Measurements from ENCODE around the gene CDK16.

CDK16 gene

GRCh38 chrX:47180346-47180745, 38.1 kb upstream of the CDK16 start:
- DNase-seq (ENCODE audit: extremely low spot score) = no peak
- CTCF ChIA-PET = no interaction called here
- TF ChIP-seq HDGF (IDR thresholded peaks at IDR 0.05; ENCODE audit: borderline replicate concordance) = no peak
- TF ChIP-seq FOXA1 (IDR thresholded peaks at IDR 0.05) = no peak
- TF ChIP-seq LEF1 (IDR thresholded peaks at IDR 0.05; ENCODE audit: borderline replicate concordance) = no peak
- no peak for TF ChIP-seq ZNF384 (IDR thresholded peaks at IDR 0.05)
- no peak for TF ChIP-seq BHLHE40 (IDR thresholded peaks at IDR 0.05; ENCODE audit: borderline replicate concordance)
- TF ChIP-seq TARDBP (IDR thresholded peaks at IDR 0.05) = no peak
- no peak for TF ChIP-seq FOXK2 (IDR thresholded peaks at IDR 0.05)
- no peak for TF ChIP-seq L3MBTL2 (conservative IDR thresholded peaks at IDR 0.05)
- TF ChIP-seq SP1 (IDR thresholded peaks at IDR 0.05) = no peak
- no peak for TF ChIP-seq ELF4 (IDR thresholded peaks at IDR 0.05)
- TF ChIP-seq SUZ12 (IDR thresholded peaks at IDR 0.05) = no peak
- no peak for TF ChIP-seq FOXM1 (IDR thresholded peaks at IDR 0.05; ENCODE audit: borderline replicate concordance)
- TF ChIP-seq CTBP1 (IDR thresholded peaks at IDR 0.05; ENCODE audit: borderline replicate concordance) = no peak
- no peak for TF ChIP-seq ARNT (IDR thresholded peaks at IDR 0.05)
- TF ChIP-seq PKNOX1 (IDR thresholded peaks at IDR 0.05) = no peak
- no peak for TF ChIP-seq NFRKB (IDR thresholded peaks at IDR 0.05)
- POLR2A ChIA-PET = no interaction called here

- no peak for DNase-seq (ENCODE audit: extremely low spot score)
- POLR2A ChIA-PET = no interaction called here
- CTCF ChIA-PET = no interaction called here
- TF ChIP-seq SUZ12 (IDR thresholded peaks at IDR 0.05) (no peak), CTBP1 (IDR thresholded peaks at IDR 0.05; ENCODE audit: borderline replicate concordance) (no peak), FOXA1 (IDR thresholded peaks at IDR 0.05) (no peak), L3MBTL2 (conservative IDR thresholded peaks at IDR 0.05) (no peak), LEF1 (IDR thresholded peaks at IDR 0.05; ENCODE audit: borderline replicate concordance) (no peak), ZNF384 (IDR thresholded peaks at IDR 0.05) (no peak), NFRKB (IDR thresholded peaks at IDR 0.05) (no peak), BHLHE40 (IDR thresholded peaks at IDR 0.05; ENCODE audit: borderline replicate concordance) (no peak), TARDBP (IDR thresholded peaks at IDR 0.05) (no peak), FOXM1 (IDR thresholded peaks at IDR 0.05; ENCODE audit: borderline replicate concordance) (no peak), ARNT (IDR thresholded peaks at IDR 0.05) (no peak), PKNOX1 (IDR thresholded peaks at IDR 0.05) (no peak), HDGF (IDR thresholded peaks at IDR 0.05; ENCODE audit: borderline replicate concordance) (no peak)
Measured at GRCh38 chrX:47181301-47181700, 37.2 kb upstream of the CDK16 start.

- no peak for DNase-seq (ENCODE audit: extremely low spot score)
- POLR2A ChIA-PET = no interaction called here
- CTCF ChIA-PET = no interaction called here
- TF ChIP-seq CTBP1 (IDR thresholded peaks at IDR 0.05; ENCODE audit: borderline replicate concordance) (no peak), BHLHE40 (IDR thresholded peaks at IDR 0.05; ENCODE audit: borderline replicate concordance) (no peak), PKNOX1 (IDR thresholded peaks at IDR 0.05) (no peak), ELF4 (IDR thresholded peaks at IDR 0.05) (no peak), LEF1 (IDR thresholded peaks at IDR 0.05; ENCODE audit: borderline replicate concordance) (no peak), ZNF384 (IDR thresholded peaks at IDR 0.05) (no peak), TARDBP (IDR thresholded peaks at IDR 0.05) (no peak), SP1 (IDR thresholded peaks at IDR 0.05) (no peak), ARNT (IDR thresholded peaks at IDR 0.05) (no peak), L3MBTL2 (conservative IDR thresholded peaks at IDR 0.05) (no peak), SUZ12 (IDR thresholded peaks at IDR 0.05) (no peak), FOXK2 (IDR thresholded peaks at IDR 0.05) (no peak), HDGF (IDR thresholded peaks at IDR 0.05; ENCODE audit: borderline replicate concordance) (no peak), FOXM1 (IDR thresholded peaks at IDR 0.05; ENCODE audit: borderline replicate concordance) (no peak), NFRKB (IDR thresholded peaks at IDR 0.05) (no peak), FOXA1 (IDR thresholded peaks at IDR 0.05) (no peak)
Measured at GRCh38 chrX:47182106-47182700, 36.3 kb upstream of the CDK16 start.

GRCh38 chrX:47184486-47184885, 34.0 kb upstream of the CDK16 start:
- POLR2A ChIA-PET = no interaction called here
- CTCF ChIA-PET = no interaction called here
- TF ChIP-seq NFRKB (IDR thresholded peaks at IDR 0.05) = no peak
- no peak for TF ChIP-seq FOXK2 (IDR thresholded peaks at IDR 0.05)
- no peak for TF ChIP-seq ZNF384 (IDR thresholded peaks at IDR 0.05)
- no peak for TF ChIP-seq ELF4 (IDR thresholded peaks at IDR 0.05)
- DNase-seq (ENCODE audit: extremely low spot score) = no peak

GRCh38 chrX:47185241-47185640, 33.2 kb upstream of the CDK16 start:
- ChIA-PET CTCF (no interaction called here), POLR2A (interaction anchor here (1.0 kb wide), 1 partner anchor 40 kb away, joined by 3 read pairs; the partner anchor contains the start of gene RBM10)
- no peak for DNase-seq (ENCODE audit: extremely low spot score)
- no peak for TF ChIP-seq SUZ12 (IDR thresholded peaks at IDR 0.05)
- TF ChIP-seq TARDBP (IDR thresholded peaks at IDR 0.05) = no peak
- TF ChIP-seq ZNF384 (IDR thresholded peaks at IDR 0.05) = no peak
- no peak for TF ChIP-seq BHLHE40 (IDR thresholded peaks at IDR 0.05; ENCODE audit: borderline replicate concordance)
- no peak for TF ChIP-seq CTBP1 (IDR thresholded peaks at IDR 0.05; ENCODE audit: borderline replicate concordance)
- TF ChIP-seq HDGF (IDR thresholded peaks at IDR 0.05; ENCODE audit: borderline replicate concordance) = no peak
- TF ChIP-seq NFRKB (IDR thresholded peaks at IDR 0.05) = no peak
- no peak for TF ChIP-seq FOXK2 (IDR thresholded peaks at IDR 0.05)
- no peak for TF ChIP-seq ARNT (IDR thresholded peaks at IDR 0.05)
- no peak for TF ChIP-seq L3MBTL2 (conservative IDR thresholded peaks at IDR 0.05)
- no peak for TF ChIP-seq SP1 (IDR thresholded peaks at IDR 0.05)
- no peak for TF ChIP-seq LEF1 (IDR thresholded peaks at IDR 0.05; ENCODE audit: borderline replicate concordance)
- TF ChIP-seq FOXA1 (IDR thresholded peaks at IDR 0.05) = no peak
- TF ChIP-seq FOXM1 (IDR thresholded peaks at IDR 0.05; ENCODE audit: borderline replicate concordance) = no peak
- TF ChIP-seq ELF4 (IDR thresholded peaks at IDR 0.05) = no peak

All from HEK293T (cell line).